CD4-positive, alpha-beta T cell treated with Interferon gamma for 1 hour (primary cell): ENCODE measurements around the gene KCNJ3.

Source experiments
- DNase-seq: peaks from one replicate; pipeline ENCODE4 v3.0.0-alpha.2; 2020

The KCNJ3 gene

DNA sequence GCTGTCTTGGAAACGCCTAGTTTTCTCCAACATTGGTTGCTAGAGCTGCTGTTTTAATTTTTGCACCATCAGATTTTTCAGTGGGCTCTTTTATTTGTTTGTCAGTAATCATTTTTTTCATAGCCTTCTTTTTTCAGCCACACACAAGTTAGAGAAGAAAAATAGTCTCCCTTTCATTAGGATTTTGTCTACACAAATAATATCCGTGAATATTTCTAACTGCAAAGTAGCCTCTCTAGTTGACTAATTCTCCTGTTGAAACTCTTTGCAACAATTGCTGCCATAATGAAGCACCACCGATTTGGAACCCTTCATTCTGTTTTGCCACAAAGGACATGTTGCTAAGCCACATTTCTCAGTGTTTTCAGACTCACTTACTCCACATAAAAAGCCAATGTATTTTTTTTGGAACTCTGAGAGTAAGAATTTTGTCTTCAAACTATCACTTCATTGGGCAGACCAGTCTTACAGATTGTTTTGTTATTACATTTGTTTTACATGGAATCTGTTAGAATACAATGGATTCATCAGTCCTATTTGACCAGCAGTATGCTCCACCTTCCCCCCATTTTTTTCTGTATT is 9.6 kb downstream of the KCNJ3 start:
- no peak for DNase-seq

DNA sequence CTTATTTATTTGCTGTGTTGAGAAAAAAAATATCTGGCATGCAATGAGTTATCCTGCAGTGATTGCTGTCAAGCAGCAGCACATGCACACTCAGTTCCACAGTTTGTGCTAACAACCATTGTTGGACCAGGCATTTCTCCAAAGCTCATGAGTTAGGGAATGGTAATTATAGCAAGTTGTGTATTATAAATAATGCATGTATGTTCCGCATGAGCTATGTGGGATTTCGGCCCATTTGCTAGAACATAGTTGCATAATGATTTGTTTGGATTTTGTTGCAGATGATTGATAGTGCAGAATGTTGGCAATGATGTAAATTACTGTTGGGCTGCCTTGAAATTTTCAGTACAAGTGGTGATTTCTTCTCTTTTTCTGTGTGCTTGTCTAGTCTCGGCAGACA is 10.7 kb downstream of the KCNJ3 start:
- no peak for DNase-seq

DNA sequence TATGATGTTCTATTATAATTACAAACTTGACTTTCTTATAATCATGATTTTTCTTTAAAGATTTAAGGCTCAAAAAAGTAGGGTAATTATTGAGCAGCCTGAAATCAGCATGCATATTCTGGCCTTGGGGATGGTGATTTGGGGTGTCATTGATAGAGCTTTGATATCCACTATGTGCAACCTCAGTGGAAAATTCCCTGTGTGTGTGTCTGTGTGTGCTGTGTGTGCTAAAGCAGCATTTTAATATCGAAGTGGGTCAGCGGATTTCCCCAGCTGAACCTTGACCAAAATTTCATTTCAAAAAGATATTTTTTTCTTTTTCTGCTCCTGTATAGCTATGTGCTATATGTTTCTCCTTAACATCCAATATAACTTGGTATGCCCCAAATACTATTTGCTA is 11.6 kb downstream of the KCNJ3 start:
- DNase-seq: no peak

DNA sequence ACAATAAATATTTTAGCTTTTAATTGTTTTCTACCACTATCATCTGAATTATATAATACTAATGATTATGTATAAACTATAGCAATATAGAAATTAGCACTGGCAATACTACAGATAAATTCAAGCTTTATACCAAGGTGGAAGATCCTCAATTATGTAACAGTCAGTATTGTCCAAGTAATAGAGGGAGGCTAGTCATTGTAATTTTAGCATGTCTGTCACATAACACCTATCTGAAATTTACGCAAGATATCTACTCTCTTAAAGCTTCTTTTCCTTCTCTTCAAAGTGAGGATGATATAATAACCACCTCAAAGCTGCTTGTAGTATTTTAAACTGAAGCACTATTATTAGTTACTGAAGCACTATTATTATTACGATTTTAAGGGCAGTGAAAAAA is 12.2 kb downstream of the KCNJ3 start:
- no peak for DNase-seq

DNA sequence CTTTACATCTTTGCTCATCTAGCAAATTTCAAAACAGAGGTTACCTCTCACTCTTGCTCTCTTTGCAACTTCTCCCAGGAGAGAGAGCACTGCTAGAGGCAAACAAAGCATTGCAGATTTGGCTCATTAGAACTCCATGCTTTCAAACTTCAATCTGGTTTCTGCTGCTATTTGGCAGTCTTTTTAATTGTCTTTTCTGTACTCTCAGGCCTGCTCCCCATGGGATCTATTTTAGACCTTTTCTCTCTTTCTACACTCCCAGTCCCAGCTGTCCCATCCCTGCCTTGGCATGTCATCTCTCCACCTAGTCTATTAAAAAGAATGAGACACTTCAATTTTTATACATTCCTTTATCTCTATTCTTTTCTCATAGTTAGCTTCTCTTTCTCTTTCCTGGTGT is 15.2 kb downstream of the KCNJ3 start:
- DNase-seq: no peak

DNA sequence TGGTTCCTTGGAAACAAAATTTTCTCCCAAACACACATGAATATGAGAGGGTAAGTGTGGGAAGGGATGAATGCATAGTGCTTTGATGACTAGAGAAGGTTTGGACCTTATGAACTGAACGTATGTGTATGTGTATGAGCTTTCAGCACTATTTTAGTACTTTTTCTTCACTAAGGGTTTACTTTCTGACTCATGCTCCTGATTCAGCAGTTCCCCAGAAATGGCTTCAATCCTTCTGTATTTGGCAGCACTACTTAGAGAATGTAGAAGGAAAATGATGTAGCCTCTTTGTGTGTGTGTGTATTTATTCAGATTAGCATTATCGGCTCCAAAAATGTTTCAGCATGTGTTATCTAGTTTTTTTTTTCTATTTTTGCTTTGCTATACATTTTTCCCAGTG is 22.2 kb downstream of the KCNJ3 start:
- DNase-seq: no peak

DNA sequence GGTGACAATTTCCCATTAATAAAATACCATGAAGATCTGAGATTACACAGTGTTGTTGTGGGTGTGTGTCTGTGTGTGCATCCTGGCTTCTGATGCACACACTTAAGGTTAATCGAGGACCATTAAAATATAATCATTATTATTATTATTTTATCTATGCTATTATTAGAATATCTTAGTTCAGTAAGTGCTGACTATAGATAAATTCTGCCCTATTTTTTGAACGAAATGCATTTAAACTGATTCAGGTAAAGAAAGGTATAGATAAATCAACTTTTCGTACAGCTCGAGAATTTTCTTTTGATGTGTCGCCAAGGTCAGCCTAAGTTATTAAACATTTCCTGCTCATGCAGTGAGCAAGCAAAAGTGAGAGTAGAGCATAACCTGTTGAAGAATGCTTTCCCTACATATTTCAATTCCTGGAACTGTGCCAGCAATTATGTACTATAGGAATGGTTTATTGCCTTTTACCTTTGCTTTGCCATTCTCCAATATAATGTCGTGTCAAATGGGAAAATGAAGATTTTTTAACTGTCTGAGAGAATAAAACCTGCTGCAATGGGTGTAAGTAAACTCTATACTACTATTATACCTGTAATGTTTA is 25.8 kb downstream of the KCNJ3 start:
- no peak for DNase-seq

DNA sequence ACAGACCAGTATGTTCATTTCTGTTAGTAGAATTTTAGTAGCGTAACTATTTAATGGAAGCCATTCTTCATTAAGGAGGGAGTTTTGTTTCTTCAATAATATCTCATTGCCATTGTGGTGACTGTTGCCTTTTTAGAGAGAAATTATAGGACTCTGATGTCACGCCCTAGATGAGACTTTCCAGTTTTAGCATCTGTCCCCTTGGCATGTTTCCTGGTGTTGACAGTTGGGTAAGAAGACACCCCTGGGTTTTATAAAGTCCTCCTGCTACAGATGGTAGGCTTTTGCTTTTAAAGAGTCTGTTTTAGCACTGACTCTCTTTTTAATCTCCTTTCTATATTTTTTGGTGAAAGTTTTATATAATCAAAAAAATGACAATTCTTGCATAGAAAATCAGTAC is 41.9 kb downstream of the KCNJ3 start:
- DNase-seq: no peak

DNA sequence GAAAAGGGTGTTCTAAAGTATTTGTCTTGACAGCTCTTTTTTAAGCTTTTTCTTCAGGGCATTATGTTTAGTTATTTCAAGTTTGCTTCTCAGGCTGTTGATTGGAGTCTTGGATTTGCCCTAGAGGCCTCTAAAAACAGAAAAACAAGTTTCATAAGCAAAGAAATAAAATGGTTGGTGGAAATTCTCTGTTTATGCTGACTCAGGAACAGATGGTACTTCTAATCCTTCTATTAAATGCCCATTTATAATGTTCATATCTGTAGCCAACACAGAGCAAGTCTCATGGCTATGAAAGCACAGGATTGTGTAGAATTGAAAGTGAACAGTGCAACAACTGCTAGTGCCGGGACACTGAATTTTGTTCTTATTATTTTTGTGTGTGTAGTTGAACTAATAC is 60.4 kb downstream of the KCNJ3 start:
- DNase-seq: no peak

DNA sequence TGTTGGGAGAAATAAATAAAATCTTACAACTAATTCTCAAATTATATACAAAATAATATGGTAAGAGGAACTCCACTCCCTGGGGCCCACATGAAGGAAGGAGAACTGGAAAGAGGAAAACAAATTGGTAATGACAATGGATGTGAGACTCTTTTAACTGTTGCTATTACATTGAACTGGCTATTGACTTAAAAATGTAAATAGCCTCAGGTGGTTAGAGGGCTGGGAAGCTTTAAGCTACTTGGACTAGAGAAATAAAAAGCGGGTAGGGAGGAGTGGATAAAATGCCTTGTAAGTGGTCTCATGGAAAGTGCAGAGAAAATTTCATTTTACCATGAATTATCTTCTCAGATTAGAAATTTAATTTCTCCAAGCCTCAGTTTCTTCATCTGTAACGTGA is 64.1 kb downstream of the KCNJ3 start:
- DNase-seq: no peak

DNA sequence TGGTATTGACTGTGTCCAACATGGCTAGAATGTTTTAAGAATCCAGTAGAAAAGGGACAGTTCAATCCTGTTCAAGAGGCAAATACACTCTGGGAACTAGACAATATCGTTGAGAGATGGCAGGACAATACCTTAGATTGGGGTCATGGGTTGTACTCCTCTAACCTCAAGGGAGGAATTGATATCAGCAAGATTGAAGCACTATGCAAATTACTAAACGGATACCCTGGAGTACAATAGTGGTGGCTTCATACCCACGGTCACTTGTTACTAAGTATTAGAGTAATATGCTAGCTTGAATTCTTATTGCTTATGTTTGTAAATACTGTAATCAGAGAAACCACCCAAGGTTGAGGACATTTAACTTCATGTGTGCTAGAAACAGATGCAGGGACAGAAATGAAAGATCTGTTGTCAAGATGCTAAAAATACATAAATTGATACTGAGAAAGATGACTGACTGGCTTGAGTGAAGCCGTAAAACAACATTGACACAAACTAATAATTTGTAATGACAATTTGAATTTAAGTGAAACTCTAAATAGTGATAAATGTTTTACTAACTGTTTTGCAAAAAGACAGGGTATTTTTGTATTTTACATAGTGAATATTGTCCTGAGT is 73.3 kb downstream of the KCNJ3 start:
- DNase-seq: no peak

DNA sequence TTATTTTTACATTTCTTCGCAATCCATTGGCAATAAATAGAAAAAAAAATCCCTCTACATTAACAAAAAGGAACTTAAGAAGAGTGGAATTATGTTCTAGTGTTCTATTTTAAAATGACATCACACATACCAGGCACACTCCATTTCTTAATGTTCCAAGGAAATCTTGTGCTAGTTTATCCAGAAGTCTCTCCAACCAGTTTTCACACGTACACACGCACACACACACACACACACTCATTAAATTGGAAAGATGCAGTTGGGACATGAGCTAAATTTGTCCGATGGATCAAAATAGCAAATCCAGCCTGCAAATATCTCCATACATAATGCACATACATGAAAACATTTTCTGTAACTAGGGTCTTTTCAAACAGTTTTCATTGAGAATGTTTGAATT is 78.3 kb downstream of the KCNJ3 start:
- no peak for DNase-seq

DNA sequence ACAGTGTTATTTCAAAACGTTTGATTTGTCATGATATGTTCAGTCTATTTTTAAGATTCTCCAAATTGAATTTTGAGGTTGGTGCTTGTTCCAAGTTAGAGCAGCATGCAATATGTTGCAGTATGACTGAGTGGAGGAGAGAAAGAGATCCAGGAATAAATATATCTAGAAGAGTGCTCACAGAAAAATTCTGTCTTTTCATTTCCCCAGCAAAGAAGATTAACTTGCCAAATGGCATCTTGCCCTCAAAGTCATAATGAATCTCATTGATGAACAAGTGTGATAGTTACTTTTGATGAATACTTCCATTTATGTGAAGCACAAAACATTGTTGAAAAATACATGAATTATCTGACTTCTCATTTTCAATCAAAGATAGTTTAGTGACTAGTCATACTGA is 95.9 kb downstream of the KCNJ3 start:
- no peak for DNase-seq

DNA sequence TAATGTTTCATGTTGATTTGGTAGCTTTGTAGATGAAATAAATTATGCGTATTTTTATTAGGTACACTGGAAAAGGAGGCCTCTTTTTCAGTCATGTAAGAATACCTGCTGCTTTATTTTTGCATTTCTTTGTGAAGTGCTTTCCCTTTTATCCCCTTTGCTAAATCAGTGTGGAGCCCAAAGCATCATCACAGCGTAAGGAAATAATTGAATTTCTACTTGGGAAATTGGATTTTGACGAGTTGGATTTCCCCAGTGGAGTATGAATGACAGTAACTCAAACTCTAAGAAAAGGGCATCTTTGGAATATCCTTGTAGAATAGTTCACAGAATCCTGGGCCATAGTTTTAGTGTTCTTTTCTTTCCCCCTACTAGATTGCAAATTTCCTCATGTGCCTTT is 97.2 kb downstream of the KCNJ3 start:
- DNase-seq: no peak

DNA sequence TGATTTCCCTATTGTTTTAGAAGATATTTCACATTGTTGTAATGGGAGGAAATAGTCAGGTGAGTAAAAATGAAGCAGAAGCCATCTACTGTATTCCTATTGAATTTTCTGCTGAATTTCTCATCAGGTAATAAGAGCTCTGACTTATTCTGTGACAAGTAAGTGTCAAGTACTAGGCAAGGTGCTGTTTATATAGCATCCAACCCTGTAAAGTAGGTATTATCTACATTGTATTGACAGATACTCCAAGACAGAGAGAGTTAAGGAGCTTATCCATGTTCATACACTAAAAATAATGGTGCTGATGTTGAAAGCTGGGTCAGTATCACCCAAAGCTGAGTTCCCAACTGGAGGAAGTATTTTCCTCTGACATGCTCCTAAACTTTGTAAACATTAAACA is 106.0 kb downstream of the KCNJ3 start:
- no peak for DNase-seq

DNA sequence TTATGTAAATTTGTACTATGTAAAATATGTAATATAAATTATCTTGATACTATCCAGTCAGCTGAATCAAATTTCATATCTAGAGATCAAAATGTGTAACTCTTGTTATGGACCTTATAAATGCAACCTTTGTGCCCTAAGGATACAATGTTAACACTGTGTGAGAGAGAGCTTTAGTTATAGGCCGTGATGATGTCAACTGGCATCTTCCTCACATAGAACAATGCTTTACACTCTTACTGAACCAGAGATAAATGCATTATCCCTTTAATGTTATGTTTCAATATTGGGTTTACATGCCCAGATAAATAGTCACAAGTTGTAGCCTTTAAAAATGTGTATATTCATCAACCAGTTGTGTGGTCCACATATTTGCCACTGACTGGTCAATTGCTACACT is 115.1 kb downstream of the KCNJ3 start:
- DNase-seq: no peak

DNA sequence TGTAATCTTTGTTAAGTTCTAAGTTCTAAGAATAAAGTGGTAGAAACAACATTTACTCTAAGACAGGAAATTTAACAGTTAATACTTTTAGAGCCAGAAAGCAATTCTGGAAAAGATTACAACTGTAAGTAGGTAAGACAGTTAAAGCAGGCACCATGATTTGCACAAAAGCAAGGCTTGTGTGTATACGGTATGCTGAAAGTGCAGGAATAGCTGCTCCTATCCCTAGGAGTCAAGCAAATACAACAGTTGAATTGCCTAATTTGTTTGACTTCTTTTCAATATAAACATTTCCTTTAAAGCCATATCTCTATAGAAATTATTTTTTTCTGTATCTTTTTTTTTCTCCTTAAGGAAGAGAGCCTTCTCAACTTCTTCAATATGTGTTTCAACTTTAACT is 116.4 kb downstream of the KCNJ3 start:
- DNase-seq: no peak

DNA sequence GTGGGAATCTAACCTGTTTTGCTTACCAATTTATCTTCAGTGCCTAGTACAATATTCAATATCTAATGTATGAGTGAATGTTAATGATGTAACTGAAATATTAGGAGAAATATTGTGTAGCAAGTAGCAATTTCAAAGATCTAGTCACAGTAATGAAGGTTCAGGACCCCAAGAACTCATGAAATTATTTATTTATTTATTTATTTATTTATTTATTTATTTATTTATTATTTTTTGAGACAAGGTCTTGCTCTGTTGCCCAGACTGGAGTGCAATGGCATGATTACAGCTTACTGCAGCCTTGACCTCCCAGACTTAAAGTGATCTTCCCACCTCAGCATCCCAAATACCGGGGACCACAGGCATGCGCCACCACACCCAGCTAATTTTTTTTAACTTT is 126.9 kb downstream of the KCNJ3 start:
- DNase-seq: no peak

DNA sequence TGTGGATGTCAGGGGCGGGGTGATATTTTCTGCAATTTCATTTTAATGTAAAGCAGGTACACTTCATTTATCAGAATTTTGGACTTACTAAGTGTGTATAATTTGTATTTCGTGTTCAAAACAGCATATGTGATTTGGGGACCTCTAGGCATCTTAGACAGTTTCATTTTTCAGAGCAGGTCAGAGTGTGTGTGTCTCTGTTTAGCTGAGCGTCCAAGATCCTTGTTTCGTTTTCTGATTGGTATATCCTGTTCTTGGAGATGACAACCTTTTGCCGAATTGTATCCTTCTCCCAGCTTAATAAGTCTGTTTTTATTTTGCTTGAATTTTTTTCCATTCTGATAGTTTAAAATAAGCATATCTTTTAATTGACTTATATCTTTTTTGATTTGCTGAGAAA is 128.3 kb downstream of the KCNJ3 start:
- DNase-seq: no peak

DNA sequence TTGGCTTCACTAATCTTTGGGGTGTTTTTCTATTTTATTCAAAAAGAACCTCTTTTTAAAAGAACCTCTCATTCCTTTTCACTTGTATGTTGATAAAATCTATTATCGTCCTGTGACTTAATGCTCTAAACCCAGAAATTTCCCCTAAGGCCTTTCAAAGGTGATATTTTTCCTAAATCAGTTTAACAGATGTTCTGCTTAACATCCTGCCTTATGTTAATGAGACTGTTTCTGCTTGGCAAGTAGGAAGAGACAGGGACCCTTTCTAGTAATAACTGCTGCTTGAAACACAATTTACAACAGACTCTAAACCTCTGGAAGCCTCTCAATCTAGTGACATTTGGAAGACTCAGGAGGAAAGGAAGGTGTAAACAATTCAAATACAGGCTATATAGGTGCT is 128.8 kb downstream of the KCNJ3 start:
- no peak for DNase-seq

DNA sequence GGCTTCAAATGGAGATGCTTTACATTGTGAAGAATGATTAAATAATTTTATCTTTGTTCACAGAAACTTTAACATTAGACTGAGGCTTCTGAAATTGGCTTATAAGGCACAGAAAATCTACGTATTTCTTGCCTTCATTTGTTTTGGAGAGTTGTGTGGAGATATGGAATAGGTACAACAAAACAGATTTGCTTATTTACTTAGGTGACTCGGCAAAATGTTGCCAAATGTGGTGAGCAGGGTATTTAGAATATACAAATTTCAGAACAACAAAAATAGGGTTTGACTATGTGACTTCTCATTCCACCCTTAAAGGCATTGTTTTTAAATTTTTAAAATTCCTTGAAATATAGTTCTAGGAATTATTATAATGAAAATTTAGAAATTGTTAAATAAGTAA is 134.2 kb downstream of the KCNJ3 start:
- no peak for DNase-seq

DNA sequence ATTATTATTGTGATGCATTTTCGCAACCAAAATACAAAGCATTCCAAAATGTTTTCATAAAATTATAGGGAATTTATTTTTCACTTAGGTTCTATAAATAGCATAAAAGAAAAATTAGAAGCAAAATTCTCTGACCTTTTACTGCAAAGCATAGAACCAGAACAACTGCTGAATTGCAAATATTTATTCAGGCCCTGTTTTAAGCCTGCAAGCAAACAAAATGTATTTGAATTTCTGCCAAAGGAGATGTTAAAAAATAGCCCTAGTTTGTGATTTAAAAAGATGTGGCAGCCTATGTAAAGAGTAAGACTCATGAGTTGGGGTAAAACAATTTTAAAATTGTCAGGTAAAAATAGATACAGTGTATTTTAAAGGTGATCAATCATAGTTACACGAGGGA is 138.1 kb downstream of the KCNJ3 start:
- DNase-seq: no peak

DNA sequence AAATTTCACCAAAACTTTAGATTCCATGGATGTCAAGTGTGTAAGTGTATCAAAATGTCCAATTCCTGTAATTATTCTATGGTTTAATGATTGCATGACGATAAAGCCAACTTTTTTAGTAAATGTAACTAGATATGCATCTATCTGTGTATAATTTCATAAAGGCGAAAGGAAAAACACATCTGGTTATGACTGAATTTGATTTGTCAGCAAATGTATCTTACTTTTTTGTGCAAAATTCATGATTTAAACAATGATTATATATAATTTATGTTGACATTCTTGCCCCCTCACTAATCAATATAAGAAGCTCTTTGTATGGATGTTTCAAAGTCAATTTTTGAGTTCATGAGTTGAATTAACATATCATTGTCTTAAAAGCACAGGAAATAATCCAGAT is 138.5 kb downstream of the KCNJ3 start:
- no peak for DNase-seq

DNA sequence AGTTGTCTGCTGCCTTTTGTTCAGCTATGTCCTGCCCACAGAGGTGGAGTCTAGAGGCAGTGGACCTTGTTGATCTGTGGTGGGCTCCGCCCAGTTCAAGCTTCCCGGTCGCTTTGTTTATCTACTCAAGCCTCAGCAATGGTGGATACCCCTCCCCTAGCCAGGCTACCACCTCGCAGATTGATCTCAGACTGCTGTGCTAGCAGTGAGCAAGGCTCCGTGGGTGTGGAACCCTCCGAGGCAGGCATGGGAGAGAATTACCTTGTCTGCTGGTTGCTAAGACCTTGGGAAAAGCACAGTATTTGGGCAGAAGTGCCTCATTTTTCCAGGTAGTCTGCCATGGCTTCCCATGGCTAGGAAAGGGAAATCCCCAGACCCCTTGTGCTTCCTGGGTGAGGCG is 146.0 kb downstream of the KCNJ3 start:
- DNase-seq: no peak

DNA sequence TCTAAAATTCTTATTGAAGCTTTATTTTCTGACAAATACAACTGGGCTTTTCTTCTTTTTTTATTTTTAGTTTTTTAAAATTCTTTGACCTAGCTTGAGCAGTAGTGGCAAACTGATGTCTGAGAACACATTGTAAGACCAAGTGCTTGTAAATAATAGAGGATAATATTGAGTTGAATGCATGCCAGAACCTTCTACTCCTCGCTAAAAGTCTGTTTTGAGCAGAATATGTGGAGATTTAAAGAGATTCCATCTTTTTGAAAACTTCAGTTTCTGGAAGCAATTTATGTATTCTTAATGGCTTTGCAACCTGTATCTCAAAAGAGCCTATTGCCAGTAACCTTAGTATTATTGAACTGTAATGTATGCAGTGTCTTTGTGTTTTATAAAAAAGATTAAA is 148.3 kb downstream of the KCNJ3 start:
- DNase-seq: no peak
